ENCODE measurements around the gene NPL.

Gene NPL

DNA sequence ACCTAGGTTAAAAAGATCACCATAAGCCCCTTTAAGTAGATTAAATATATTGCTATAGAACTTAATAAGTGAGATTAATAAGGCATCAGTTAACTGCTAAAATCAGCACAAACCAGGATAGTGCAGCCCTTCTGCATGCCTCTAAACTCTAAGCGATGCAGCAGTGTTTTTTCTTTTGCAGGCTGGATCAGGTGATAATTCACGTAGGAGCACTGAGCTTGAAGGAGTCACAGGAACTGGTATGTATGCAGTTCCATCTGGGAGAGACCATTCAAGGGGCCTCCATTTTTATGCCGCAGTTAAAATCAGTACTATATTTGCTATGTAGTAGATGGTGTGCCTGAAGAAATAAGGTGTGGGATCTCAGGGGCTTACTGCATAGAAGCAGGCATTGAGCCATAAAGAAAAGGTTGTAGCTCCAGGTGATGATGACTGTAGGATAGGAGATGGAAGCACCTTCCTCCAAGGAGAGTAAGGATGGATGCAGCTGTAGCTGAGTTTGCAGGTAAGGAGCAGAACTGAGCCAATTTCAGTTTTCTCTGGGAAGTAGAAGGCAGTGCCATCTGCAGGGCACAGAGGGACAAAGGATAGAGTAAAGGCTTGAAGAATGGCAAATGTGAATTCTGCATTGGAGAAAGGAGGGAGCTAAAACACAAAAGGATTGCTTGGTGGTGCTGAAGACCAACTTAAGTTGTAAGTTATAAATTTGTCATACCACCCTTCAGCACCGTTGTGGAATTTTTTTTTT is 22.6 kb downstream of the NPL start:
- Mint-ChIP-seq H3K4me3 (no peak overlapping the region), H3K27ac (no peak overlapping the region), H3K27me3 (no peaks in the 10 kb centered on the region), H3K36me3 (ENCODE audit: insufficient read depth) (peaks cover 4% of the 10 kb centered on the region), H3K9me3 (no peaks in the 10 kb centered on the region), H3K4me1 (ENCODE audit: low read depth in 2 of 2) (no peaks in the 10 kb centered on the region)
- no peak for ATAC-seq (replicated peaks)
- DNase-seq, result no peak

DNA sequence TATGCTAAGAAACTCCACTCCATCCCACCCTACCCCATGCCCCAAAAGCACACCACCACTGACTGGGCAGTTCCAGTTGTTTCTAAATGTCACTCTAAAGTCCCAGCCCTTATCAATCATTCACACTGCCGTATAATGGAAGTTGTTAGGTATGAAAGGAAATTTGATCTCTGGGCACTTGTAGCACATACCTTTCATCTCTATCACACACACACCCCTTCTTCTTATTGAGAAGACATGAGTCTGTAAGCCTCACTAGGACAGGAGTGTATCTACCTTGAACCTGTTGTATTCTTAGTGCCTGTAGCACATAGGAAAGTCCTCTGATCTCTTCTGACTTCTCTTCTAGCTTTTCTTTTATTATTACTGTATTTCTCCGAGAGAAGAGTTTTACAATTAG is 27.3 kb downstream of the NPL start:
- no peak overlapping the region for H3K4me3 Mint-ChIP-seq
- H3K4me1 Mint-ChIP-seq (ENCODE audit: low read depth in 2 of 2), result no peaks in the 10 kb centered on the region
- DNase-seq (no peak), ATAC-seq (replicated peaks) (no peak)
- H3K27me3 Mint-ChIP-seq, result no peaks in the 10 kb centered on the region
- H3K9me3 Mint-ChIP-seq, result no peaks in the 10 kb centered on the region
- H3K36me3 Mint-ChIP-seq (ENCODE audit: insufficient read depth), result peaks cover 7% of the 10 kb centered on the region
- no peak overlapping the region for H3K27ac Mint-ChIP-seq

DNA sequence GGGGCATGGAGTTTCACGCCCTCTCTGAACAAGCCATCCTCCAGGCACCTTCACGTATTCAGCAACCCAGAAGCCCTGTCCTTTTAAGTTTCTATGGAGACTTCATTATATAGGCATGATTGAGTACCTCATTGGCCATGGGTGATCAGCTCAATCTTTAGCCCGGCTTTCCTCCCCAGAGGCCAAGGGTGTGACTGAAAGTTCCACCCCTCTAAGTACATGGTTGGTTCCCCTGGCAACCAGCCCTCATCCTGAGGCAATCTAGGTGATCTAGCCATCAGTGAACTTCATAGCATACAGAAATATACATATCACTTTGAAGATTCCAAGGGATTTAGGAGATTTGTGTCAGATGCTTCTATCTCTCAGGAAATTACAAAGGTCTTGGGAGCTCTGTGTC is 28.2 kb downstream of the NPL start:
- Mint-ChIP-seq H3K9me3 (no peaks in the 10 kb centered on the region), H3K27ac (no peak overlapping the region), H3K27me3 (no peaks in the 10 kb centered on the region), H3K36me3 (ENCODE audit: insufficient read depth) (peaks cover 7% of the 10 kb centered on the region), H3K4me1 (ENCODE audit: low read depth in 2 of 2) (no peaks in the 10 kb centered on the region), H3K4me3 (no peak overlapping the region)
- DNase-seq, result no peak
- ATAC-seq (replicated peaks), result no peak

DNA sequence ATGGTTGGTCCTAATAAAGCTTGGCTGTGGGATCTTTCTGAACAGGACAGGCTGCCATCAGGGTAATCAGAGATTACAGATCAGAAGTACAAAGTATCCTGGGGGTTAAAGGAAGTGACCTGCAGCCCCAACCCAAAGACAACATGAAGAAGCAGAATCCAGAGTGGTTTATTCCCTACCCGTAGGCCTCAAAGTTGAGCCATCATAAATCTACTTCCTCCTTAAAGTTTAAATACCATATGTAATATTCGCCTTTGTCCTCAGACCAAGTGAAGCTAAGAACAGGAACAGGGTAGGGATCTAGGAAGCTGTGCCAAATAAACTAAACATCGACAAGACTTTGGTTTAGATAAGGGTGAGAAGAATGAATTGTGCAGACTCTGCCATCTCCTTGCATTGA is 33.6 kb downstream of the NPL start:
- H3K9me3 Mint-ChIP-seq, result no peaks in the 10 kb centered on the region
- no peaks in the 10 kb centered on the region for H3K4me1 Mint-ChIP-seq (ENCODE audit: low read depth in 2 of 2)
- ATAC-seq (replicated peaks), result no peak
- no peak overlapping the region for H3K27ac Mint-ChIP-seq
- DNase-seq, result no peak
- H3K36me3 Mint-ChIP-seq (ENCODE audit: insufficient read depth), result peaks cover 4% of the 10 kb centered on the region
- H3K27me3 Mint-ChIP-seq, result no peaks in the 10 kb centered on the region
- H3K4me3 Mint-ChIP-seq, result no peak overlapping the region

DNA sequence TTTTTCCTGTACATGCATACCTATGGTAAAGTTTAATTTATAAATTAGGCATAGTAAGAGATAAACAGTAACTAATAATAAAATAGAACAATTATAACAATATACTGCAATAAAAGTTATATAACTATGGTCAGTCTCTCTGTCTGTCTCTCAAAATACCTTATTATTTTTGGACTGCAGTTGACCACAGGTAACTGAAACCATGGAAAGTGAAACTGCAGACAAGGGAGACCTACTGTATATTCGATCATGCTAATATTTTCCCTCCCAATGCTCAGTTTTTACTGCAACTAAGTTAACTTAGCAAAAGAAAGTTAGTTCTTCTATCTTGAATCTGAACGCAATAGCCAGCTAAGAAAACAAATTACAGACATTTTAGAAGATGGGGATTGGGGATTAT is 37.3 kb downstream of the NPL start:
- Mint-ChIP-seq H3K4me3 (no peak overlapping the region), H3K27ac (no peak overlapping the region), H3K27me3 (no peaks in the 10 kb centered on the region), H3K4me1 (ENCODE audit: low read depth in 2 of 2) (no peaks in the 10 kb centered on the region), H3K36me3 (ENCODE audit: insufficient read depth) (peaks cover 2% of the 10 kb centered on the region), H3K9me3 (no peaks in the 10 kb centered on the region)
- ATAC-seq (replicated peaks), result no peak
- DNase-seq, result no peak

DNA sequence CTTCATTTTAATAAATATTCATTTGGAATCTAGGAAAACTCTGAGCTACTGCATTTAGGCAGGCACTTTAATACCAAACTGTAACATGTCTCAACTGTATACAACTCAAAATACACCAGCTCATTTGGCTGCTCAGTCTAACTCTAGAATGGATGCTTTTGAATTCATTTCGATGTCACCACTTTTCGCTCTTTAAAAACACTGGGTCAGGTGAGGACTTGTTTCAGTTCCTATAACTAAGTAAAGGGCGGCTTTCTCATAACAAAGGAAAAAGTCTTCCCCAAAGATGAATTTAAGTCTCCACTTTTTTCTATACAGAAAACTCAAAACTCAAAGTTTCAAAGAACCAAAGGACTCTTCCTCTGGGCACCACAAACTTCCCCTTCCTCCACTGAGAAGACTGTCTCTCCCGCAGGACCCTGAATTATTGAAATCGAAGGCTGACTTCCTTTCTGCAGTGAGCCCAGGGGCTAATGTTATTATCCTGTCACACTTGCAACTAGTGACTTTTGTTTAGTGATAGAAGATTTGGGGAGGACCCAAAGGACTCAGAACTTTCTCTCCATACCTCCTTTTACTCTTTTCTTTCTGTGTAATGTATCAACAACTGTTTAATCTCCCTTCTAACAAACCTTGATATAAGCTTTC is 39.8 kb downstream of the NPL start:
- Mint-ChIP-seq H3K4me1 (ENCODE audit: low read depth in 2 of 2) (no peaks in the 10 kb centered on the region), H3K27ac (no peak overlapping the region), H3K4me3 (no peak overlapping the region), H3K27me3 (no peaks in the 10 kb centered on the region), H3K9me3 (no peaks in the 10 kb centered on the region), H3K36me3 (ENCODE audit: insufficient read depth) (peaks cover 2% of the 10 kb centered on the region)
- no peak for ATAC-seq (replicated peaks)
- DNase-seq, result no peak

DNA sequence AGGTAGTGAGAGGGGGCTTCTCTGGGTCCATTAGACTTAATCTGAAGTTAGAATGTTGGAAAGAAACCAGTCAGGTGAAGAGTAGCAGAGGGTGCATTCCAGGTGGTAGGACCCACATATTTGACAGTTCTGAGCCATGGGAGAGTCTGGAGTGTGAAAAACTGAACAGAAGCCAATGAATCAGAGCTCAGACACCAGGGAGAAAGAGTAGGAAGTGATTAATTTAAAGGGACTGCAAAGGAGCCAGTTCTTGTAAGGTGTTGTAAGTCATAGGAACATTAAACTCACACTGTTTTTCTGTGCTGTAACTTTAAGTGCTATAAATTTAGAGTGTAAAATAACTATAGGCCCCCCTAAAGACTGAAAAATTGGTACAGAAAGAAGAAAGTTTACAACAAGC is 43.7 kb downstream of the NPL start:
- no peaks in the 10 kb centered on the region for H3K9me3 Mint-ChIP-seq
- H3K36me3 Mint-ChIP-seq (ENCODE audit: insufficient read depth), result peaks cover 8% of the 10 kb centered on the region
- no peaks in the 10 kb centered on the region for H3K27me3 Mint-ChIP-seq
- ATAC-seq (replicated peaks), result no peak
- H3K4me3 Mint-ChIP-seq, result no peak overlapping the region
- no peak for DNase-seq
- H3K4me1 Mint-ChIP-seq (ENCODE audit: low read depth in 2 of 2), result no peaks in the 10 kb centered on the region
- no peak overlapping the region for H3K27ac Mint-ChIP-seq

DNA sequence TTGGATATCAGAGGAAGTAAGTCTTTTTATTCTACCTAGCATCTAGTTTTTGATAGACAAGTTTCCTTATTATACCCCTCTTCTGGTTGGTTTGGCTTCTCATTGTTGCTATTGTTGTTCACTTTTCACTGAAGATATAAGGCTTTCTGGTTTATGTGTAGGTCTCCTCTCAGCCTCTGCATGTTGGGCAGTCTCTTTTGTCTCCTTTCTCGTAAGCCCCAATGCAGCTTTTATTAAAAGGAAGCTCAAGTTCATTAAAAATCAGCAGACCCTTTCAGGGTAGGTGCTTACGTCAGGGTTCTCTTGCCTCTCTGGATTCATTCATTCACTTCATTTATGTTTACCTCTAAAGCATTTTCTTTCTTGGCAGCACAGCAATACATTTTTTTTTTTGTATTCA is 44.8 kb downstream of the NPL start:
- Mint-ChIP-seq H3K36me3 (ENCODE audit: insufficient read depth) (peaks cover 16% of the 10 kb centered on the region), H3K27ac (no peak overlapping the region), H3K9me3 (no peaks in the 10 kb centered on the region), H3K27me3 (no peaks in the 10 kb centered on the region), H3K4me3 (no peak overlapping the region), H3K4me1 (ENCODE audit: low read depth in 2 of 2) (peaks cover 6% of the 10 kb centered on the region in 2 donors)
- no peak for DNase-seq
- ATAC-seq (replicated peaks), result no peak

DNA sequence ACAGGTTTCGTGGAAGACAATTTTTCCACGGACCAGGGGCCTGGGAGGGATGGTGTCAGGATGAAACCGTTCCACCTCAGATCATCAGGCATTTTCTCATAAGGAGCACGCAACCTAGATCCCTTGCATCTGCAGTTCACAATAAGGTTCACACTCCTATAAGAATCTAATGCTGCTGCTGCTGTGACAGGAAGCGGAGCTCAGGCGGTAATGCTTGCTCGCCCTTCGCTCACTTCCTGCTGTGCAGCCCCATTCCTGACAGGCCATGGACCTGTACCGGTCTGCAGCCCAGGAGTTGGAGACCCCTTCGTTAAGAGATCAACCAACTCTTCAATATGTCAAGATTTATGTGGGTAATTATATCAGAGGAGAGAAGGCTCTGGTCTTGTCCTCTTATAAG is 46.2 kb downstream of the NPL start:
- no peak for ATAC-seq (replicated peaks)
- Mint-ChIP-seq H3K36me3 (ENCODE audit: insufficient read depth) (peaks cover 30% of the 10 kb centered on the region), H3K27me3 (no peaks in the 10 kb centered on the region), H3K4me3 (no peak overlapping the region), H3K4me1 (ENCODE audit: low read depth in 2 of 2) (peaks cover 16 to 17% of the 10 kb centered on the region in 2 donors), H3K27ac (no peak overlapping the region), H3K9me3 (no peaks in the 10 kb centered on the region)
- DNase-seq, result no peak

DNA sequence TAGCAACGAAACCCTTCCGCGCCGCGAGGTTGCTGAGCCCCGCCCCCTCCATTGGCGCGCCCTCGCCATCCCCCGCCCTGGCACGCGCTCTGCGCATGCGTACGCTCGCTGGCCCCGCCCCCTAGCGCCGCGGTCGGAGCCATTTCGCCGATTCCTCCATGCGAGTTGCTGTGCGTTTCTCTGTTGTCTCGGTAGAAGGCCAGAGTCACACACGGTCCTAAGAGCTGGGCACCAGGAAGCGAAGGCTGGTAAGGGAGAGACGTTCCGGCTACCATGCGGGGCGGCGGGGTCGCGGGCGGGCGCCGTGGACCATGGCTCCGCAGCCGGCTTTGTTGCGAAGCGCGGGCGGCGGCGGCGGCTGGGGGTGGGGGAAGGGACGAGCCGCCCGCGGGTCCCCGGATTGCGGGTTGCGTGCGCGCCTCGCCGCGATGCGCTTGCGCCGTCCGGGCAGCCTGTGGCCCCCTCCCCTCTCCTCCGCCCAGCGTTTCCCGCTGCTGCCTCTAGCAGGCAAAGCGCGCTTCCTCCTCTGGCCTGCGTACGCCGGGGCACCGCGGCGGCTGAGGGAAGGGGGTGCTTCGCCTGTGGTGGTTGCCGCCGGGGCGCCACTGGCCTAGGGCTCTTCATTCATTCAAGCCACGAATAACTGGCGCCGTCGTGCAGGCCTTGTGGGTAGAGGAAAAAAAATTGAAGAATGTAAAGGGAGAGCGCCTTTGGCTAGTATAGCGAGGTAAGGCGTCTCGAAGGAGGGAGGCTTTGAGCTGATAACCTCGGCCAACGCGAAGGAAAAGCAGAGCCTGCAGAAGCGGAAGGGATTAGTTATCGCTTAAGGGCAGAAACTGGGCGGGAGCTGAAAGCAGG is 49.9 kb downstream of the NPL start, which contains the start of gene DHX9:
TSS of gene DHX9 (plus strand) at position 139 of the 858 bp plus-strand sequence. CDS start 3,220 bp downstream, outside the sequence.
- peak; percentile 86 for ATAC-seq (replicated peaks)
- H3K27ac Mint-ChIP-seq, result peak within 1 kb of the TSS; percentile 87 to 89
- peak within 1 kb of the TSS; percentile 93 to 95 for H3K4me3 Mint-ChIP-seq
- no peaks in the 10 kb centered on the region for H3K9me3 Mint-ChIP-seq
- H3K4me1 Mint-ChIP-seq (ENCODE audit: low read depth in 2 of 2), result peaks cover 38 to 49% of the 10 kb centered on the region in 2 donors
- H3K27me3 Mint-ChIP-seq, result no peaks in the 10 kb centered on the region
- peak; percentile 97 to 99 (median 98) for DNase-seq
- peaks cover 48% of the 10 kb centered on the region for H3K36me3 Mint-ChIP-seq (ENCODE audit: insufficient read depth)

DNA sequence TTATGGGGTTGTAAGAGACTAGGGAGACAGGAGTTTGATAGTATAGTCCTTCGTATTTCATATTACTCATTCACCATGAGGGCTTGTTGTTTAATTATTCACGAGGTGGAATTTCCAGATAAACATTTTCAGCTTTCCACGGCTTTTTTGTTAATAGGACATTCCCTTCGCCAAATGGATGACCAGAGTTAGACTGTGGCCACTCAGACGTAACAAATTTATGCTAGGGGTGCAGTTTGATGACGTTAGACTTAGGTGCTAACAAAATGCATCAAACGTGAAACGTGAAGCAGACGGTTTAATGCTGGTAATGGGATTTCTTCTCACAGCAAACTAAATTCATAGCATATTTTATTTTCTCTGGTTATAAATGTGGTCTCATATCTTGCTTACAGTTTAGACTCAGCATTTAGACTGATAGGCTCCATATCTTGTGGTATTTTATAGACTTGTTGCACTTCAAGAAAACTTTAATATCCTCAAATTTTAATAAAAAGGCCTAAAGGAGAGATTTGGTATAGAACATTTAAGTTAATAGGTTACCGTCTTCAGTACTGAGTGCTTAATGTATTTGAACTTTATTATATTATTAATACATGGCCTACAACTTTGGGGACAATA is 51.9 kb downstream of the NPL start:
- peak overlapping the region; percentile 87 to 89 for H3K27ac Mint-ChIP-seq
- DNase-seq (no peak), ATAC-seq (replicated peaks) (no peak)
- H3K27me3 Mint-ChIP-seq, result no peaks in the 10 kb centered on the region
- no peaks in the 10 kb centered on the region for H3K9me3 Mint-ChIP-seq
- peaks cover 43 to 64% of the 10 kb centered on the region in 2 donors for H3K4me1 Mint-ChIP-seq (ENCODE audit: low read depth in 2 of 2)
- peaks cover 68% of the 10 kb centered on the region for H3K36me3 Mint-ChIP-seq (ENCODE audit: insufficient read depth)
- H3K4me3 Mint-ChIP-seq, result peak overlapping the region; percentile 93 to 95

DNA sequence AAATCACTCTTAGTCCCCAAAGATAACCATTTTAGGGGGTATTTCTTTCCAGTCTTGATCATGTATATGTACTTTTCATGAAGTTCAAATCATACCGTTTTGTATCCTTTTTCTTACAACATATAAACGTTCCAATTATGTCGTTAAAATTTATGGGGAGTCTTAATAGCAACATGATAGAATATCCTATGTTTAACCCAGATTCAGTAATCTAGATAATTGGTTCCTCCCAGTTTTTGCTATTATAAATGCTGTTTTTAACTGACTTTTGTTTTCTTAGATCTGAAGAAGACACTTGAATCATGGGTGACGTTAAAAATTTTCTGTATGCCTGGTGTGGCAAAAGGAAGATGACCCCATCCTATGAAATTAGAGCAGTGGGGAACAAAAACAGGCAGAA is 52.7 kb downstream of the NPL start:
- Mint-ChIP-seq H3K4me1 (ENCODE audit: low read depth in 2 of 2) (peaks cover 45 to 72% of the 10 kb centered on the region in 2 donors), H3K4me3 (peak overlapping the region; percentile 93 to 95), H3K36me3 (ENCODE audit: insufficient read depth) (peaks cover 76% of the 10 kb centered on the region), H3K27me3 (no peaks in the 10 kb centered on the region), H3K27ac (peak overlapping the region in 1 of 2 donors; percentile 87), H3K9me3 (no peaks in the 10 kb centered on the region)
- ATAC-seq (replicated peaks), result no peak
- DNase-seq, result no peak

DNA sequence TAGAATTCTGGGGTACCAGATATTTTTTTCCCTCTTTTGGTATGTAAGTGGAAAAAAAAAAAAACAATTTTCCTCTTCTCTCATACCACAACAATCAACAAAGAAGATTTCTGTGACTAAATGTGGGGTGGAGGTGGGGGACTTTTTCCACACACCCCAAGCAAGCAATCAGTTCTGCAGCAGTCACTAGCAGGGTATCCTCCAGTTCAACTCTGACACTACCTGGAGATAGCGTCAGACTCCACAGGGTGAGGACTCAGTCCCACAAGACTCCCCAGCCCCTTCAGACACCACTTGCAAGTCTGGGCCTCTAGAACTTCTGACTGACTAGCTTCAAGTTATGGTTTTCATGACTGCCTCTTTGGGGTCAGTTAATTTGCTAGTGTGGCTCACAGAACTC is 55.8 kb downstream of the NPL start:
- peak overlapping the region in 1 of 2 donors; percentile 63 for H3K27ac Mint-ChIP-seq
- H3K4me1 Mint-ChIP-seq (ENCODE audit: low read depth in 2 of 2), result peaks cover 46 to 77% of the 10 kb centered on the region in 2 donors
- ATAC-seq (replicated peaks) (no peak), DNase-seq (no peak)
- peak overlapping the region in 1 of 2 donors; percentile 62 for H3K4me3 Mint-ChIP-seq
- H3K36me3 Mint-ChIP-seq (ENCODE audit: insufficient read depth), result peaks cover 82% of the 10 kb centered on the region
- no peaks in the 10 kb centered on the region for H3K27me3 Mint-ChIP-seq
- no peaks in the 10 kb centered on the region for H3K9me3 Mint-ChIP-seq
